ENCODE data around the gene CHIT1.
"Not testable (repeated sequence)": the region's sequence is repeated elsewhere in the genome, so short reads cannot be mapped to it uniquely, and the experiment has no call there.

The CHIT1 gene

GRCh38 chr1:203229471-203230135, at the start of gene CHIT1:
Gene CHIT1, minus strand, starts transcription at chr1:203229673. Its CDS starts 37 bp downstream, at chr1:203229636.
- DNase-seq = no peak

GRCh38 chr1:203278885-203279406, 49.5 kb upstream of the CHIT1 start:
- peak in 1 of 14 donors; percentile 82 for DNase-seq

GRCh38 chr1:203278082-203278884, 48.8 kb upstream of the CHIT1 start:
- peak in 13 of 14 donors; percentile 38 to 96 (median 84) for DNase-seq

- peak in 2 of 14 donors; percentile 24 to 26 for DNase-seq
Measured at GRCh38 chr1:203276916-203277545, 47.6 kb upstream of the CHIT1 start.

GRCh38 chr1:203276408-203276807, 46.9 kb upstream of the CHIT1 start:
- DNase-seq = no peak

GRCh38 chr1:203275656-203276272, 46.3 kb upstream of the CHIT1 start:
- DNase-seq = no peak

GRCh38 chr1:203274603-203275381, 45.3 kb upstream of the CHIT1 start:
- DNase-seq = peak in 11 of 14 donors; percentile 61 to 96 (median 71)

- DNase-seq = peak in 11 of 14 donors; percentile 42 to 83 (median 56)
Measured at GRCh38 chr1:203273869-203274602, 44.6 kb upstream of the CHIT1 start.

GRCh38 chr1:203273206-203273868, 43.9 kb upstream of the CHIT1 start:
- peak in 12 of 14 donors; percentile 73 to 89 (median 82) for DNase-seq

- no peak for DNase-seq
Measured at GRCh38 chr1:203272633-203273205, 43.2 kb upstream of the CHIT1 start.

GRCh38 chr1:203271962-203272632, 42.6 kb upstream of the CHIT1 start:
- DNase-seq = no peak

GRCh38 chr1:203271018-203271743, 41.7 kb upstream of the CHIT1 start:
- DNase-seq = peak in 5 of 14 donors; percentile 23 to 44 (median 28)

GRCh38 chr1:203270448-203270847, 41.0 kb upstream of the CHIT1 start:
- DNase-seq = no peak

GRCh38 chr1:203269654-203270020, 40.2 kb upstream of the CHIT1 start:
- DNase-seq = no peak

GRCh38 chr1:203268901-203269653, 39.6 kb upstream of the CHIT1 start:
- DNase-seq = peak in 3 of 14 donors; percentile 27 to 82 (median 32)

GRCh38 chr1:203267912-203268311, 38.4 kb upstream of the CHIT1 start:
- DNase-seq = no peak

- DNase-seq = peak in 12 of 14 donors; percentile 56 to 90 (median 77)
Measured at GRCh38 chr1:203267347-203267846, 37.9 kb upstream of the CHIT1 start.

- DNase-seq = not testable (repeated sequence)
Measured at GRCh38 chr1:203266140-203266539, 36.7 kb upstream of the CHIT1 start.
